Hepatocyte (in vitro differentiated cells): ENCODE data around the gene LRRC38. TPM values are rescaled to one million over a fixed set of nuclear protein-coding genes. Genes with fewer than 3 reads are reported as not detected.

Experiments
- DNase-seq: peaks from one replicate; pipeline ENCODE4 v3.0.0-alpha.2; 2016; ENCODE audit warnings: low spot score
- H2AFZ ChIP-seq: fragments of 200-600 bp; sonication (generic); 2 replicates; pipeline ENCODE4 v1.6.0; 2016; ENCODE audit warnings: antibody characterized with exemption, mild to moderate bottlenecking
- H3K27ac ChIP-seq: fragments of 200-600 bp; sonication (generic); 2 replicates; pipeline ENCODE4 v1.5.1; 2016; ENCODE audit warnings: mild to moderate bottlenecking
- H3K27me3 ChIP-seq: fragments of 200-600 bp; sonication (generic); 2 replicates; pipeline ENCODE4 v1.6.1; 2016
- H3K36me3 ChIP-seq: fragments of 200-600 bp; sonication (generic); replicated peaks from 2 replicates; pipeline ENCODE4 v1.5.1; 2016; ENCODE audit warnings: low read depth; ENCODE audit not compliant: insufficient read depth
- H3K4me1 ChIP-seq: fragments of 200-600 bp; sonication (generic); 2 replicates; pipeline ENCODE4 v1.5.1; 2016; ENCODE audit warnings: mild to moderate bottlenecking, moderate library complexity; ENCODE audit not compliant: insufficient read depth
- H3K4me2 ChIP-seq: fragments of 200-600 bp; sonication (generic); 2 replicates; pipeline ENCODE4 v1.6.0; 2016
- H3K4me3 ChIP-seq: fragments of 200-600 bp; sonication (generic); 2 replicates; pipeline ENCODE4 v1.5.1; 2016; ENCODE audit warnings: mild to moderate bottlenecking
- H3K79me2 ChIP-seq: fragments of 200-600 bp; sonication (generic); 2 replicates; pipeline ENCODE4 v1.6.0; 2017; ENCODE audit warnings: mild to moderate bottlenecking
- H3K9me2 ChIP-seq: fragments of 200-600 bp; sonication (generic); replicated peaks from 2 replicates; pipeline ENCODE4 v1.6.0; 2017; ENCODE audit warnings: mild to moderate bottlenecking; ENCODE audit not compliant: insufficient read depth
- H3K9me3 ChIP-seq: fragments of 200-600 bp; sonication (generic); 2 replicates; pipeline ENCODE4 v1.5.1; 2016; ENCODE audit warnings: low read depth, mild to moderate bottlenecking
- H4K20me1 ChIP-seq: fragments of 200-600 bp; sonication (generic); 2 replicates; pipeline ENCODE4 v1.6.0; 2016; ENCODE audit warnings: mild to moderate bottlenecking; ENCODE audit not compliant: insufficient read depth, poor library complexity, severe bottlenecking
- CTCF ChIP-seq: fragments of 200-600 bp; sonication (generic); IDR thresholded peaks from 2 replicates; pipeline ENCODE4 v1.5.1; 2016; ENCODE audit warnings: antibody characterized with exemption, mild to moderate bottlenecking; ENCODE audit not compliant: poor library complexity
- EZH2 ChIP-seq: fragments of 200-600 bp; sonication (generic); IDR thresholded peaks from 2 replicates; pipeline ENCODE4 v1.6.1; 2016; ENCODE audit warnings: antibody characterized with exemption, mild to moderate bottlenecking, borderline replicate concordance
- EZH2phosphoT487 ChIP-seq: fragments of 200-600 bp; sonication (generic); IDR thresholded peaks from one replicate; pipeline ENCODE4 v1.6.1; 2018; ENCODE audit warnings: antibody characterized with exemption, mild to moderate bottlenecking, low read depth, moderate library complexity; ENCODE audit not compliant: unreplicated experiment, severe bottlenecking
- WGBS: methylation state at CpG from one replicate; pipeline ENCODE4 v1.1.6; 2016; ENCODE audit warnings: low lambda C conversion rate; ENCODE audit errors: missing lambda C conversion rate; 5-methylcytosine and 5-hydroxymethylcytosine counted together
- polyA plus RNA-seq: library from polyadenylated mRNA; unstranded; fragments of >200 nt; fragmentation: Nextera tagmentation; extraction: Ambion mirVana; gene quantifications from 2 replicates; pipeline ENCODE4 v1.2.1, GENCODE V29; 2016
- total RNA-seq: library from RNA; depleted of rRNA; stranded (reverse); fragments of >200 nt; gene quantifications from 2 replicates; pipeline ENCODE4 v1.2.3, GENCODE V29; 2014

Gene LRRC38
- total and polyA plus RNA-seq, 2 experiments from 2014 or later = 3.8 to 26.7 TPM

- 77% methylated on average over 2 of the region's 2 CpGs for WGBS
Measured at GRCh38 chr1:13539683-13540082, 25.9 kb upstream of the LRRC38 start.

GRCh38 chr1:13538832-13539231 is 25.0 kb upstream of the LRRC38 start:
- Histone ChIP-seq H3K27me3 (no peaks in the 10 kb centered on the region), H3K4me3 (no peak overlapping the region), H3K9me2 (no peaks in the 10 kb centered on the region), H2AFZ (no peak overlapping the region), H3K4me2 (no peak overlapping the region), H3K9me3 (no peaks in the 10 kb centered on the region), H3K4me1 (peaks cover 5% of the 10 kb centered on the region), H3K27ac (no peak overlapping the region), H3K79me2 (no peaks in the 10 kb centered on the region), H3K36me3 (no peaks in the 10 kb centered on the region), H4K20me1 (no peaks in the 10 kb centered on the region)
- TF ChIP-seq EZH2 (no peak), CTCF (no peak), EZH2phosphoT487 (no peak)
- no peak for DNase-seq
- 96% methylated on average over 2 of the region's 2 CpGs for WGBS

More at GRCh38 chr1:13539683-13540082, 25.9 kb upstream of the LRRC38 start:
- Histone ChIP-seq H3K4me1 (peaks cover 6% of the 10 kb centered on the region), H2AFZ (no peak overlapping the region), H3K9me2 (no peaks in the 10 kb centered on the region), H3K9me3 (no peaks in the 10 kb centered on the region), H3K4me2 (no peak overlapping the region), H3K36me3 (no peaks in the 10 kb centered on the region), H3K27me3 (no peaks in the 10 kb centered on the region), H3K4me3 (no peak overlapping the region), H4K20me1 (no peaks in the 10 kb centered on the region), H3K27ac (no peak overlapping the region), H3K79me2 (no peaks in the 10 kb centered on the region)
- TF ChIP-seq EZH2 (no peak), CTCF (no peak), EZH2phosphoT487 (no peak)
- no peak for DNase-seq

- H2AFZ ChIP-seq = no peak overlapping the region
- no peaks in the 10 kb centered on the region for H4K20me1 ChIP-seq
- no peak for DNase-seq
- H3K4me2 ChIP-seq = no peak overlapping the region
- TF ChIP-seq EZH2phosphoT487 (no peak), CTCF (no peak), EZH2 (no peak)
- no peaks in the 10 kb centered on the region for H3K36me3 ChIP-seq
- H3K4me1 ChIP-seq = no peaks in the 10 kb centered on the region
- no peak overlapping the region for H3K27ac ChIP-seq
- H3K9me2 ChIP-seq = no peaks in the 10 kb centered on the region
- no peaks in the 10 kb centered on the region for H3K79me2 ChIP-seq
- H3K9me3 ChIP-seq = no peaks in the 10 kb centered on the region
- no peaks in the 10 kb centered on the region for H3K27me3 ChIP-seq
- 71% methylated on average over 4 of the region's 4 CpGs for WGBS
- no peak overlapping the region for H3K4me3 ChIP-seq
Measured at GRCh38 chr1:13536571-13536970, 22.8 kb upstream of the LRRC38 start.

GRCh38 chr1:13535227-13535626 is 21.4 kb upstream of the LRRC38 start:
- 86% methylated on average over 6 of the region's 6 CpGs for WGBS

More at GRCh38 chr1:13535227-13535626, 21.4 kb upstream of the LRRC38 start:
- no peaks in the 10 kb centered on the region for H3K36me3 ChIP-seq
- no peaks in the 10 kb centered on the region for H4K20me1 ChIP-seq
- no peaks in the 10 kb centered on the region for H3K4me1 ChIP-seq
- no peaks in the 10 kb centered on the region for H3K9me2 ChIP-seq
- H3K4me3 ChIP-seq = no peak overlapping the region
- no peaks in the 10 kb centered on the region for H3K27me3 ChIP-seq
- DNase-seq = no peak
- H3K4me2 ChIP-seq = no peak overlapping the region
- no peak overlapping the region for H2AFZ ChIP-seq
- H3K79me2 ChIP-seq = no peaks in the 10 kb centered on the region
- no peak for TF ChIP-seq EZH2phosphoT487
- TF ChIP-seq CTCF = no peak
- TF ChIP-seq EZH2 = no peak
- no peak overlapping the region for H3K27ac ChIP-seq
- no peaks in the 10 kb centered on the region for H3K9me3 ChIP-seq
